SK-N-MC (cell line): Measurements from ENCODE around the gene PTPRZ1.

Experiments used
- EZH2 ChIP-seq: fragments of 200-600 bp; sonication (generic); IDR thresholded peaks from one replicate; pipeline ENCODE4 v1.6.1; 2017; ENCODE audit warnings: antibody characterized with exemption
- FOXP2 ChIP-seq: optimal IDR thresholded peaks from 2 replicates; pipeline ENCODE3; 2011; ENCODE audit warnings: mild to moderate bottlenecking, moderate library complexity; ENCODE audit not compliant: insufficient read depth; ENCODE audit errors: extremely low read length, control extremely low read depth
- POLR2AphosphoS5 ChIP-seq: IDR thresholded peaks from 2 replicates; pipeline ENCODE4 v1.6.1; 2012; ENCODE audit warnings: mild to moderate bottlenecking, low read depth, low read length, borderline replicate concordance

DNA sequence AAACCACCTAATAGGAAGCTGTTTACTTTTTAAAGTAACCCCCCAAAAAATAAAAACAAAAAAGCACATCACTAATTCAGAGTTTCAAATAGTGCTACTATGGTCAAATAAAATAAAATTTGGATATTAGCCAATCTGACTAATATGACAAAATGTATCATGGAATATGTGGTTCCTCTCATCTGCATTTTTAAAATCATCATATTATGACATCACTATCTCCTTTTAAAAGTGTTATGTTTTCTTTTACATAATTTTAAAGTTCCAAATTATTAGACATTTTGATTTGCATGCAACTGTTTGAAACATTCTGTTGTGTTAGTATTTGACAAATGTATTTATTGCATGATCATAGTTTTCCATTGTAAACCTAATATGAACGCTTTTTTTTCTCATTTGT is 160.7 kb downstream of the PTPRZ1 start:
- TF ChIP-seq EZH2 (no peak), FOXP2 (no peak), POLR2AphosphoS5 (no peak)
